Left lung (tissue), 10 donors: Measurements from ENCODE around the gene SKIC2. TPM values are rescaled to one million over a fixed set of nuclear protein-coding genes. Genes with fewer than 3 reads are reported as not detected.
"Not testable (repeated sequence)": the region's sequence is repeated elsewhere in the genome, so short reads cannot be mapped to it uniquely, and the experiment has no call there.

Experiments used
- ATAC-seq: fragments of 200-7000 bp; cut with Tn5 transposase; one replicate; pipeline ENCODE4 v1.9.1; 2020; ENCODE audit warnings: moderate library complexity
- DNase-seq, 4 donors: peaks; one replicate each; pipeline ENCODE4 v3.0.0-alpha.2; 2013 to 2020
- H3K27ac ChIP-seq, 2 donors: fragments of 200-600 bp; sonication (generic) in 1 of 2; one replicate each; pipeline versions ENCODE4 v1.5.0 to v1.8.0; 2020 to 2021
- H3K27me3 ChIP-seq, 2 donors: fragments of 200-600 bp; sonication (generic) in 1 of 2; one replicate each; pipeline versions ENCODE4 v1.5.0 to v1.8.0; 2020 to 2021
- H3K36me3 ChIP-seq, 2 donors: fragments of 200-600 bp; sonication (generic) in 1 of 2; one replicate each; pipeline versions ENCODE4 v1.5.0 to v1.8.0; 2020 to 2021
- H3K4me1 ChIP-seq, 2 donors: fragments of 200-600 bp; one replicate each; pipeline ENCODE4 v1.8.0; 2021
- H3K4me3 ChIP-seq, 2 donors: fragments of 200-600 bp; sonication (generic) in 1 of 2; one replicate each; pipeline versions ENCODE4 v1.5.0 to v1.8.0; 2020 to 2021; ENCODE audit warnings: mild to moderate bottlenecking in 1 of 2
- H3K9me3 ChIP-seq, 2 donors: fragments of 200-600 bp; sonication (generic) in 1 of 2; one replicate each; pipeline versions ENCODE4 v1.5.0 to v1.8.0; 2020 to 2021
- CTCF ChIP-seq, 2 donors: fragments of 200-600 bp; sonication (generic) in 1 of 2; IDR thresholded peaks; one replicate each; pipeline versions ENCODE4 v1.5.0 to v1.8.0; 2021; ENCODE audit warnings: antibody characterized with exemption in 2 of 2
- intact Hi-C, 2 donors: fragments of 100-400 bp; cut with DNase I; formaldehyde crosslinking; loops; one replicate each; pipeline versions ENCODE4 v1.11.2 to v1.14.2; 2022
- polyA plus RNA-seq, 6 donors: library from polyadenylated mRNA; unstranded; fragments of 120-200 nt; gene quantifications; one replicate each; pipeline ENCODE4 v1.2.1, GENCODE V29; 2013; ENCODE audit not compliant: insufficient read length in 6 of 6
- total RNA-seq, 2 donors: library from RNA; stranded (reverse); fragmentation: NEBNext Ultra II Directional; extraction: Animal tissue kit (Norgen Biotek cat#: 25700); gene quantifications; one replicate each; pipeline ENCODE4 v1.2.1, GENCODE V29; 2021
- donor health status: DM: no; HTN: yes; CAD: no.
- donor health status: DM: no; HTN: no; CAD: no.

The SKIC2 gene
- total and polyA plus RNA-seq, 8 donors: 39.1 to 67.9 (median 44.7) TPM

GRCh38 chr6:31927242-31927862 is 31.6 kb upstream of the SKIC2 start, which contains the start of gene C2:
TSS of gene C2 (plus strand) at chr6:31927717. CDS start at chr6:31927753, 36 bp downstream.
- no peaks in the 10 kb centered on the region for H3K9me3 ChIP-seq
- H3K4me3 ChIP-seq: peak within 1 kb of the TSS; percentile 18 to 44
- peaks cover 0 to 18% of the 10 kb centered on the region in 2 donors for H3K4me1 ChIP-seq
- peak; percentile 74 for ATAC-seq
- H3K27me3 ChIP-seq: no peaks in the 10 kb centered on the region
- TF ChIP-seq CTCF (IDR thresholded peaks at IDR 0.05): no peak
- peak in 1 of 4 donors; percentile 40 for DNase-seq
- intact Hi-C loops: no loop called here
- H3K36me3 ChIP-seq: no peaks in the 10 kb centered on the region
- peak within 1 kb of the TSS; percentile 59 to 66 for H3K27ac ChIP-seq

GRCh38 chr6:31927863-31928671 is 30.9 kb upstream of the SKIC2 start:
- intact Hi-C loops: no loop called here
- ATAC-seq: peak; percentile 24
- H3K4me3 ChIP-seq: peak overlapping the region; percentile 18 to 44

GRCh38 chr6:31928672-31928939 is 30.4 kb upstream of the SKIC2 start:
- peaks cover 0 to 18% of the 10 kb centered on the region in 2 donors for H3K4me1 ChIP-seq
- DNase-seq: no peak
- no peak for ATAC-seq
- intact Hi-C loops: no loop called here
- H3K4me3 ChIP-seq: peak overlapping the region in 1 of 2 donors; percentile 44
- H3K27me3 ChIP-seq: no peaks in the 10 kb centered on the region
- TF ChIP-seq CTCF (IDR thresholded peaks at IDR 0.05): no peak
- H3K9me3 ChIP-seq: no peaks in the 10 kb centered on the region
- H3K27ac ChIP-seq: peak overlapping the region in 1 of 2 donors; percentile 62
- no peaks in the 10 kb centered on the region for H3K36me3 ChIP-seq

More at GRCh38 chr6:31927863-31928671, 30.9 kb upstream of the SKIC2 start:
- H3K4me1 ChIP-seq: peaks cover 0 to 18% of the 10 kb centered on the region in 2 donors
- no peaks in the 10 kb centered on the region for H3K9me3 ChIP-seq
- H3K27ac ChIP-seq: peak overlapping the region; percentile 59 to 66
- no peaks in the 10 kb centered on the region for H3K27me3 ChIP-seq
- no peak for DNase-seq
- no peaks in the 10 kb centered on the region for H3K36me3 ChIP-seq
- TF ChIP-seq CTCF (IDR thresholded peaks at IDR 0.05): no peak

- peaks cover 0 to 10% of the 10 kb centered on the region in 2 donors for H3K36me3 ChIP-seq
- no peak for TF ChIP-seq CTCF (IDR thresholded peaks at IDR 0.05)
- H3K4me3 ChIP-seq: no peak overlapping the region
- peaks cover 0 to 18% of the 10 kb centered on the region in 2 donors for H3K4me1 ChIP-seq
- H3K27ac ChIP-seq: no peak overlapping the region
- DNase-seq: no peak
- no peak for ATAC-seq
- H3K27me3 ChIP-seq: no peaks in the 10 kb centered on the region
- H3K9me3 ChIP-seq: no peaks in the 10 kb centered on the region
- intact Hi-C loops: no loop called here
Measured at GRCh38 chr6:31930962-31931361, 28.0 kb upstream of the SKIC2 start.

GRCh38 chr6:31932137-31932536 is 26.8 kb upstream of the SKIC2 start:
- H3K9me3 ChIP-seq, H3K27me3 ChIP-seq, DNase-seq, H3K27ac ChIP-seq, intact Hi-C loops, H3K4me3 ChIP-seq, ATAC-seq, H3K36me3 ChIP-seq: not testable (repeated sequence)
- H3K4me1 ChIP-seq: peaks cover 0 to 16% of the 10 kb centered on the region in 2 donors
